SJCRH30 (cell line): ENCODE data around the gene CROCC2. TPM values are rescaled to one million over a fixed set of nuclear protein-coding genes. Genes with fewer than 3 reads are reported as not detected.

Source experiments
- DNase-seq, 2 experiments: peaks; one replicate each; pipeline ENCODE4 v3.0.0-alpha.2; 2015 to 2020
- H3K27ac ChIP-seq: fragments of 250-450 bp; sonication (Bioruptor Pico); 2 replicates; pipeline ENCODE4 v1.5.1; 2020; ENCODE audit warnings: mild to moderate bottlenecking, moderate library complexity
- H3K27me3 ChIP-seq: fragments of 250-450 bp; sonication (Bioruptor Pico); 2 replicates; pipeline ENCODE4 v1.5.1; 2020; ENCODE audit warnings: mild to moderate bottlenecking, moderate library complexity
- H3K36me3 ChIP-seq: fragments of 250-450 bp; sonication (Bioruptor Pico); 2 replicates; pipeline ENCODE4 v1.5.1; 2020; ENCODE audit warnings: mild to moderate bottlenecking, moderate library complexity
- H3K4me1 ChIP-seq: fragments of 250-450 bp; sonication (Bioruptor Pico); 2 replicates; pipeline ENCODE4 v1.5.1; 2020; ENCODE audit warnings: mild to moderate bottlenecking, moderate library complexity
- H3K4me3 ChIP-seq: fragments of 250-450 bp; sonication (Bioruptor Pico); 2 replicates; pipeline ENCODE4 v1.5.1; 2020; ENCODE audit warnings: mild to moderate bottlenecking, moderate library complexity
- H3K9me3 ChIP-seq: fragments of 250-450 bp; sonication (Bioruptor Pico); replicated peaks from 2 replicates; pipeline ENCODE4 v1.5.1; 2020; ENCODE audit warnings: mild to moderate bottlenecking, moderate library complexity
- total RNA-seq: library from RNA; depleted of rRNA; stranded (reverse); fragments of >200 nt; shearing (Covaris generic); gene quantifications from 2 replicates; pipeline ENCODE4 v1.2.3, GENCODE V29; 2014

CROCC2 gene
- total RNA-seq, 1 experiment from 2014 or later: 0.26 TPM

DNA sequence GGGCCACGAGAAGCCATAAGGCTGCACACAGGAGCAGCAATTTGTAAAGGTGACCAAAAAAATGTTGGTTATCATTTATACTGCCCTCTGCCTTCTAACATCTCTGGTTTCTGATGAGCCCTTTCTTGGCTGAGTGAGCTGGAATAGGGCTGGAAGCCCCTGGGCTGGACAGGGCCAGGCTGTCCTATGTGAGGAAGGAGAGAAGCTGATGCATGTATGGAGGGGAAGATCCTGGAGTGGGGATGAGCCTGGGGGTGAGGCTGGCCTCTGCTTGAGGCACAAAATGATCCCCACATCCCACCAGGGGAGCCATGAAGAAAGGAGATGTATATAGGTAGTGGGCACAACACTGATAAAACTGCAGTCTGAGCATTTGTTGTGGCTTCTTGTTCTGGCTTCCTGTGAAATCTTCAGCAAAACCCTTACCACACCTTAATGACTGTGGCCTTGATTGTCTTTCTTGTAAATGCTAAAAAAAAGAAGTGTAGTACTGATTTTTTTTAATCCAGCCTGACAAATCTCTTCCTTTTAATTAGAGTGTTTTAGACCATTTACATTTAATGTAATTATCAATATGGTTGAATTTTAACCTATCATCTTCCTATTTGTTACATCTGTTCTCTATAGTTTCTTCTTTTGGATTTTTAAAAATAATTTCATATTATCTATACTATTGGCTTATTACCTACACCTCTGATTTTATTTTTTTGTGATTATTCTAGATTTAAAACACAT lies 97.9 kb downstream of the CROCC2 start:
- Histone ChIP-seq H3K36me3 (peaks cover 31% of the 10 kb centered on the region), H3K4me3 (no peak overlapping the region), H3K27me3 (no peaks in the 10 kb centered on the region), H3K27ac (no peak overlapping the region), H3K4me1 (no peaks in the 10 kb centered on the region; the same call in 1 of the 2 replicates), H3K9me3 (peaks cover 23% of the 10 kb centered on the region)
- DNase-seq: no peak

DNA sequence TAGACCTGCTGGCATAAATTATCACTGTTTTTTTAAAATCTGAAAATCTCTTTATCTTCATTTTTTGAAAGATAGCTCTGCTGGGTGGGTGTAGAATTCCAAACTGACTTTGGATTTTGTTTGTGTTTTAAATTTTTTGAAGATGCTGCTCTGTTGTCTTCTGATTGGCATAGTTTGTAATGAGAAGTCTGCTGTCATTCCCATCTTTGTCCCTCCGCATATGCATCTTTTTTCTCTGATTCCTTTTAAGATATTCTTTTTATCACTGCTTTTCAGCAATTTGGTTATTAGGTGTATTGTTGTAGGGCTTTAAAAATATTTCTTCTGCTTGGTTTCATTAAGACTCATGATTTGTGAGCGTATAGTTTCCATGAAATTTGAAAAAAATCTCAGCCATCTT lies 99.4 kb downstream of the CROCC2 start:
- no peaks in the 10 kb centered on the region for H3K27me3 ChIP-seq
- H3K4me1 ChIP-seq: peaks cover 11% of the 10 kb centered on the region; the same call in 1 of the 2 replicates
- no peak for DNase-seq
- H3K4me3 ChIP-seq: no peak overlapping the region
- H3K9me3 ChIP-seq: peaks cover 23% of the 10 kb centered on the region
- H3K27ac ChIP-seq: no peak overlapping the region
- H3K36me3 ChIP-seq: peaks cover 27% of the 10 kb centered on the region

DNA sequence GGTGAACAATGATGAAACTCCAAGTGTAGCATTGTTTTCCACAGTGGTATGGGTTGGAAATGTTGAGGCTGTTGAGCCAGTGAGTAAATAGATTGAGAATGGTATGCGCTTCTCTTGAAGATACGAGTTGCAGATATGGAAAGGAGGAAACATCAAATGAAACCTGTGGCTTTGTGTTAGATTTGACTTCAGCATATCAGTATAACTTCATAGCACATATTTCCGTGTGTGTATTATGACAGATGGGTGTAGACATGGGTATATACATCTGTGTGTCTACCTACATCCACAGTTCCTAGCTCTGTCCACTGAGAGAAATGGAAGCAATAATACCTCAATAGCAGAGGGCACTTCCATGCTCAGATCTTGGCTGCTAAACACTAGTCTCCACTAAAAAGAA lies 100.3 kb downstream of the CROCC2 start:
- Histone ChIP-seq H3K4me1 (peaks cover 12% of the 10 kb centered on the region; the same call in 1 of the 2 replicates), H3K27me3 (no peaks in the 10 kb centered on the region), H3K27ac (no peak overlapping the region), H3K9me3 (peaks cover 23% of the 10 kb centered on the region), H3K4me3 (no peak overlapping the region), H3K36me3 (peaks cover 20% of the 10 kb centered on the region)
- DNase-seq: no peak

DNA sequence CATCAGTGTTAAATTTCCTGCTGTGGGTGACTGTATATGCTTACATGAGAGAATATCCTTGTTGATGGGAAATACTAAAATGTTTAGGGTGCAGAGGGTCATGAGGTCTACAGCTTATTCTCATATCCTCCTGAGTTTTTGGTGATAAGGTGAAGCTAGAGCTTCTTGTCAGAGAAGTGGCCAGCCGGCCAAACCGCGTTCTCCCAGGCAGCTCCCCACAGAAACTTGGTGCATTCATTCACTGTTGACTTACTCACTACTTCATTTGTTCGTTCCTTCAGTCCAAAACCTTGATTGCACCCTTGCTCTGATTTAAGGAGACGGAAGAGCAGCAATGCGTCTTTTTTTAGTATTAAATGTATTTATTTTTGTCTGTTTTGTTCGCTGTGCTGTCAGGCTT lies 101.0 kb downstream of the CROCC2 start:
- DNase-seq: no peak
- Histone ChIP-seq H3K27me3 (no peaks in the 10 kb centered on the region), H3K9me3 (peaks cover 23% of the 10 kb centered on the region), H3K36me3 (peaks cover 20% of the 10 kb centered on the region), H3K27ac (no peak overlapping the region), H3K4me3 (no peak overlapping the region), H3K4me1 (peaks cover 12% of the 10 kb centered on the region; the same call in 1 of the 2 replicates)

DNA sequence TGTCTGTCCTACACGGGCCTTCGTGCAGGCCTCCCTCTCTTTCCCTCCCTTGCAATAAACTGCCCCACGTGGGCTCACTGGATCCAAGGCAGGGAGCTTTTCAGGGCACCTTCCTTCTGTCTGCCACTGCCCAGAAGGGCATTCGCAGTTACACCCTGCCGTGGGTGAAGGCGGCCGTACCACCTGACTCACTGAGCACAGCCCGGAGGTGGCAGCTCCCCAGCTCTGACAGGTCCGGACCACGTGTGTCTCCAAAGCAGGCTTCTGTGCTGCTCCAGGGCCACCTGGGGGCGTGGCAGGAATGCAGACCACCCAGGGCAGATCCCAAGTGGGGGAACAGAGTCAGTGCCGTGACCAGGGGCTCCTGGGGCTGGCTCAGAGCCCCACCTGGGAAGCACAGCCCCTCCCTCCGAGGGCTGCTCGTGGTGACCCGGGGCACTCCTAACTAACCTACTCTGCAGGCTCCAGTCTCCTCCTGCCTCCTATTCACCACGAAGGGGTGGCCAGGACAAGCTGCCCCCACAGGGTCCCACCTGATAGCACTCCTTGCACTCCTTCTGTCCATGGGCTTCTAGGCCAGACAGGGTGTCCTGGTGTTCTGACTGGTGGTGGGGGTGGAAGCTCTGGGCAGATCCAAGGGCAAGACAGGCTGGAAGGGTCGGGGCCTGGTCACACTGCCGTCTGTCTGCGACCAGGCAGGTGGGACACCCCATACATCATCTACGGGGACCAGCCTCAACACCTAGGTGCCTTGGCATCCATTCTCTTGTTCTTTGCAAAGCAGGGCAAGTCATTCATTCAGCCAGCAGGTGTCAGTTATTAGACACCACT lies 102.0 kb downstream of the CROCC2 start:
- no peak for DNase-seq
- Histone ChIP-seq H3K27ac (no peak overlapping the region), H3K4me1 (peaks cover 12% of the 10 kb centered on the region; the same call in 1 of the 2 replicates), H3K27me3 (no peaks in the 10 kb centered on the region), H3K4me3 (no peak overlapping the region), H3K9me3 (peaks cover 23% of the 10 kb centered on the region), H3K36me3 (peaks cover 20% of the 10 kb centered on the region)

DNA sequence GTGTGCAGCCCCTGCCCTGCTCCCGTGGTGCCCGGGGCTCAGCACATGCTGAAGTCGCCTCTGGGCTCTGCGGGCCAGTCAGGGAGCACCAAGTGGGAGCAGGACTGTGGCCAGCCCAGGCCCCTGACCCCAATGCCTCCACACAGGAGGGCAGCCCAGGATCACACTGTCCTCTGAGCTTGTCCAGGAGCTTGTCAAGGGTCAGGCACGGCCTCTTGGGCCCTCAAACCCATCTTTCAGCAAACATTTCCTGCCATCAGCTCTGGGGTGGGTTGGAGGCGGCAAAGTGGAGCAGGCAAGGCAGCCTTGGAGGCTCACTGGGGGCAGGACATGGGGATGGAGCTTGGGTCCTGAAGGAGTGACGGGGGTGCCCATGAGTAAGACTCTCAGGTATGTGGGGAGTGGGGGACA lies 102.6 kb downstream of the CROCC2 start:
- DNase-seq: no peak
- Histone ChIP-seq H3K27me3 (no peaks in the 10 kb centered on the region), H3K36me3 (peaks cover 21% of the 10 kb centered on the region), H3K4me3 (no peak overlapping the region), H3K9me3 (peaks cover 20% of the 10 kb centered on the region), H3K4me1 (peaks cover 12% of the 10 kb centered on the region; the same call in 1 of the 2 replicates), H3K27ac (no peak overlapping the region)

DNA sequence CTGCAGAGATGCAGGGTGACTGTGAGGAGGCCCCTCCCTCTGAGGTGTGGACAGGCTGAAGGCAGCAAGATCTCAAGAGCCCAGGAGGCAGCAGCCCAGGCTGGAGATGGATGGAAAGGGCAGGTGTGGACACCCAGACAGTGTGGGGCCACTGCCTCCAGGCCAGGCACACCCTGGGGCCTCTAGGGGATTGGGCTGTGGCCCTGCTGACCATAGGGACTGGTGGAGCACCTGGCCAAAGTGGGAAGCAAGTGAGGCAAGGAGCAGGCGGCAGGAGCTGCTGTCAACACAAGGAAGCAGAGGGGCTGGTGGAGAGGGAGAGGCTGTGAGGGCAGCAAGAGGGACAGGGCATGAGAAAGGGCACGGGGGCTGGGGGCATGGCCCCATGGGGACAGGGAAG lies 103.1 kb downstream of the CROCC2 start:
- Histone ChIP-seq H3K27me3 (no peaks in the 10 kb centered on the region), H3K27ac (peak overlapping the region; percentile 45; the same call in 1 of the 2 replicates), H3K9me3 (peaks cover 16% of the 10 kb centered on the region), H3K4me3 (peak overlapping the region; percentile 41), H3K4me1 (peaks cover 12% of the 10 kb centered on the region; the same call in 1 of the 2 replicates), H3K36me3 (peaks cover 17% of the 10 kb centered on the region; the same call in 1 of the 2 replicates)
- DNase-seq: no peak

DNA sequence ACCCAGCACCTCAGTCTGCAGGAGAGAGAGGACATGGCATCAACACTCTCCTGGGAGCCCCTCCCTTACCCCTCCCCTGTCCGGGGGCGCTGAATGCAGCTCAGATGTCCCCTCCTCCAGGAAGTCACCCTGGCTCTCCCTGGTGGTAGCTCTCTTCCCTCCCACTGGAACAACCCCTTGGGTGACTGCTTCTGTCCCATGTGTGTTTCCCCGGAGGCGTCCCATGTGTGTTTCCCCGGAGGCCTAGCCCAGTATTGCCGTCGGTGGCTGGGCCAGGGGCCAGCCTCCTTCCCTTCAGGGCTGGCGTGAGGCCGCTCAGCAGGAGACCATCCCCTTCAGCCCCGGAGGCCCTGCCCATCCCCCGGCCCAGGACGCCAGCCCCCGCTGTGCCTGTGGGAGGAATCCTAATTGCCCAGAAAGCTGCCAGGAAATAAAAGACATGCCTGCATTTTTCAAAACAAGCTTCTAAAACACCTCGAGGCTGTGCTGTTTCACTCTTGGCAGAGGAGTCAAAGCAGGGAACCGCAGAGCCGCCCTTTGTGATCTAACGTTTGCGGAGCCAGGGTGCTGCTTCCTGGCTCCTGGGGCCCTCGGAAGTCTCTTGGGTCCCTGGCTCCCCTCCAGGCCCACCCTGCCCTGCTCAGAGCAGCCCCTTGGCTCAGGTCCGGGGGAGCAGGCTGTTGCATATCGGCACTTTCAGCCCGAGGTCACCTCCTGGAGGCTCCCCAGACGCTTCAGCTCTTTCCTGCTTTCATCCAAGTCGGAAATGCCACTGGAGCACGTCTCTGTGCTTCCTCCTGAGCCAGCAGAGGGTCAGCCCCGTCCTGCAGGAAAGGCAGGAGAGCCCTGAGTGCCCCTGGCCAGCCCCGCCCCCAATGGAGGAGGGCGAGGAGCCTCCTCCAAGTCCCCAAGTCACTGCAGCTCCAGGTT lies 103.7 kb downstream of the CROCC2 start:
- peaks cover 11% of the 10 kb centered on the region for H3K9me3 ChIP-seq
- H3K4me1 ChIP-seq: peaks cover 12% of the 10 kb centered on the region; the same call in 1 of the 2 replicates
- H3K4me3 ChIP-seq: peak overlapping the region; percentile 41
- H3K36me3 ChIP-seq: peaks cover 14% of the 10 kb centered on the region; the same call in 1 of the 2 replicates
- peak overlapping the region; percentile 45 for H3K27ac ChIP-seq
- no peaks in the 10 kb centered on the region for H3K27me3 ChIP-seq
- DNase-seq: peak; percentile 72 to 73

DNA sequence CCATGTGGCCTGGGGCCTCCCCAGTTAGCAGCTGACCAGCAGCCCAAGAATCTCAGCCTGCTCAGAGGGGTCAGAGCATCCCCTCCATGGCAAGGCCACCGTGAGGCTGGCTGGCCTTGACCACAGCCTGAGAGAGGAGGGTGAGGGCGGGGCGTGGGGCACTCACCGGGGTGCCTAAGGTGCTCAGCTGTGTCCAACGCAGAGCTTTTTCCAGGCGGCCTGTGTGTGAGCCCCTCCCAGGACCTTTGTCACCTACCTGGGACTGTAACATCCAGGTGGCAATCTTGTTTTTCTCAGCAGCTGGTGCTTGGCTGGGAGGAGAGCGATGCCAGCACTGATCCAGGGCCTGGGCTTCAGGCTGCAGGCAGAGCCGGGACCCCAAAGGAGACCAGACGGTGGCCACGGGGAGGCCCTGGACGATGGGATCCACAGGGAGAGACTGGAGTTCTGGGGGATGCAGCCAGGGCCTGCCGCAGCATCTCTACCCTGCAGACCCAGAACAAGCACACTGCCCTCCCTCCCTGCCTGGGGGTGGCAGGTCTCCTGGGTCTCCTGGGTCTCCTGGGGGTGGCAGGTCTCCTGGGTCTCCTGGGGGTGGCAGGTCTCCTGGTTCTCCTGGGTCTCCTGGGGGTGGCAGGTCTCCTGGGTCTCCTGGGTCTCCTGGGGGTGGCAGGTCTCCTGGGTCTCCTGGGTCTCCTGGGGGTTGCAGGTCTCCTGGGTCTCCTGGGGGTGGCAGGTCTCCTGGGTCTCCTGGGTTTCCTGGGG lies 104.6 kb downstream of the CROCC2 start:
- DNase-seq: no peak
- H3K36me3 ChIP-seq: peaks cover 10% of the 10 kb centered on the region; the same call in 1 of the 2 replicates

DNA sequence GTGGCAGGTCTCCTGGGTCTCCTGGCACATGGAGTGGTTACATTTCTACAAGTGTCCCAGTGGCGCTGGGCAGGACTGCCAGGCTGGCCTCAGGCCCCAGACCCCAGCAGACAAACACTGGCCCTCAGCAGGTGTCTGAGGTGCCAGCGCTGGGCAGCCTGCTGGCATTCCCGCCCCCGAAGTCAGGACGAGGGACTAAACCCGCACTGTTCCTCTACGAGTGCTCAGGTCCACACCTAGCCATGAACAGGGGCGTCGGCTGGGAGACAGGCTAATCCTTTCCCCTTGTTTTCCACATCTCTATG lies 105.1 kb downstream of the CROCC2 start:
- Histone ChIP-seq H3K36me3 (peaks cover 9% of the 10 kb centered on the region; the same call in 1 of the 2 replicates), H3K4me3 (no peak overlapping the region), H3K27me3 (no peaks in the 10 kb centered on the region), H3K4me1 (peaks cover 12% of the 10 kb centered on the region; the same call in 1 of the 2 replicates), H3K27ac (no peak overlapping the region), H3K9me3 (0 out of 2 replicates have a peak, but pooled peaks cover 3% of the 10 kb centered on the region)
- DNase-seq: no peak

More for the DNA sequence above, 104.6 kb downstream of the CROCC2 start:
- peaks cover 6% of the 10 kb centered on the region for H3K9me3 ChIP-seq
- H3K4me1 ChIP-seq: peaks cover 12% of the 10 kb centered on the region; the same call in 1 of the 2 replicates
- H3K27me3 ChIP-seq: no peaks in the 10 kb centered on the region
- H3K4me3 ChIP-seq: peak overlapping the region; percentile 41
- H3K27ac ChIP-seq: peak overlapping the region; percentile 45; the same call in 1 of the 2 replicates

DNA sequence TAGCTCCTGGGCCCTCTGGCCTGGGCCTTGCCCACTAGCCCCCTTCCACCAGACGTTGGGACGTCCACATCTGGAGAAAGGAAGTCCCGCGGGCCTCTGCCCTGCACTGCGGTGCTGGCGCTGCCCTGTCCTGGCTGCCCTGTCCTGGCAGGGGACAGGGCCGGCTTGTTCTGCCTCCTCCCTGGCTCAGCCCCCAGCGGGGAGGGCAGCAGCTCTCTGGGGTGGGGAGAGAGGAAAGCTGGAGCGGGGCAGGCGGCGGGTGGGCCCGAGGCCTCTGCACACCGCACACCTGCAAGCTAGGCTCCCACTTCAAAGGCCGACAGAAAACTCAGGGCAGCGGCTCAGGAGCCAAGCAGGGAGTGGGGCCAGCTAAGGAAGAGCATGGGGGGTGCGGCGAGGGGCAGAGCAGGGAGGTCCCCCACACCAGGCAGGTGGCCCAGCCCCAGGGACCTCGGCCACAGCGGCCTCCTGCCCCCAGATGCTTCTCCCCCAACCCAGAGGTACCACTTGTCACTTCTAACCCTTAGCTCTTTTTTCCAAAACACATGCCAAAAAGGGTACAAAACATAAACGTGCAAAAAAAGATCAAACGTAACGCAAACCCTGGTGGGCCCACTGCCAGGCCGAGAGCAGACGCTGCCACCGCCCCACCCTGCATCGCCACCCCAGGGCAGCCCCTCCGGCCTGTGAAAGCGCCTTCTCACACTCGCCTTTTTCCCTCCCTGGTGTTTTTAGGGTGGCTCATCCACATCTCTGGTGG lies 105.8 kb downstream of the CROCC2 start:
- H3K4me3 ChIP-seq: no peak overlapping the region
- DNase-seq: no peak
- H3K27me3 ChIP-seq: no peaks in the 10 kb centered on the region
- no peak overlapping the region for H3K27ac ChIP-seq
- peaks cover 6% of the 10 kb centered on the region; the same call in 1 of the 2 replicates for H3K36me3 ChIP-seq
- H3K9me3 ChIP-seq: no peaks in the 10 kb centered on the region
- H3K4me1 ChIP-seq: peaks cover 12% of the 10 kb centered on the region; the same call in 1 of the 2 replicates

DNA sequence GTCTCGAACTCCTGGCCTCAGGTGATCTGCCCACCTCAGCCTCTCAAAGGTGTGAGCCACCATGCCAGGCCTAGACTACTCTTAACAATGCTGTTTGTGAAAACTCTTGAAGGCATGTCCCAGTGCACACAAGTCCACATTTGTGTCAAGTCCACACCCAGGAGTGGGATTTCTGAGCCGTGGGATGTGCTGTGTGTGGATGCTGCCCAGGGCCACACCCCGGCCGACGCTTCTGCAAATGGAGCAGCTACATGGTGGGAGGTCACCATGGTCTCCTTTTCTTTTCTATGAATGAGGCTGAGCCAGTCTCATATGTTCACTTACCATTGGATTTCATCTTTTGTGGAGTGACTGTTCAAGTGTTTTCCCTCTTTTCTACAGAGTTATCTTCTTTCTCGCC lies 108.1 kb downstream of the CROCC2 start:
- Histone ChIP-seq H3K4me1 (peaks cover 10% of the 10 kb centered on the region; the same call in 1 of the 2 replicates), H3K4me3 (no peak overlapping the region), H3K27me3 (no peaks in the 10 kb centered on the region), H3K27ac (no peak overlapping the region), H3K36me3 (peaks cover 9% of the 10 kb centered on the region), H3K9me3 (no peaks in the 10 kb centered on the region)
- DNase-seq: no peak

DNA sequence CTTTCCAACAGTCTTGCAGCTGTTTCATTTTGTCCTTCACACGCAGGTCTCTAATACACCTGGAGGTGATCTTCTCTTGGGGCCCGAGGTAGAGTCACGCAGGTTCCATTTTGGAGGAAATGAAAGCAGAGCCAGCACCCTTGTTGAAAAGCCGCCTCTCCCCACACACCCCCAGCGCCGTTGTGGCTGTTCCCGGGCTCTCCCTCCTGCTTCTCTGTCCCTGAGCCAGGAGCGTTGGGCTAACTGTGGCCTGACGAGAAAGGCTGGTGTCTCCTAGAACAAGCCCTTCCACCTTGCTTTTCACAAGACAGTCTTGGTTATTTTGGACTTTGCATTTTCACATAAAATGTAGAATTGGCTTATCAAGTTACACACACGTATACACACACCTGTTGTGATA lies 108.6 kb downstream of the CROCC2 start:
- H3K27ac ChIP-seq: no peak overlapping the region
- DNase-seq: no peak
- H3K9me3 ChIP-seq: no peaks in the 10 kb centered on the region
- H3K4me1 ChIP-seq: peaks cover 7% of the 10 kb centered on the region; the same call in 1 of the 2 replicates
- no peak overlapping the region for H3K4me3 ChIP-seq
- peaks cover 9% of the 10 kb centered on the region for H3K36me3 ChIP-seq
- no peaks in the 10 kb centered on the region for H3K27me3 ChIP-seq
